ENCODE measurements around the gene ZNF414.
"Not testable (repeated sequence)": the region's sequence is repeated elsewhere in the genome, so short reads cannot be mapped to it uniquely, and the experiment has no call there.

Gene ZNF414

GRCh38 chr19:8557642-8558238 lies 43.8 kb upstream of the ZNF414 start:
- TF ChIP-seq EZH2 (IDR thresholded peaks at IDR 0.05; ENCODE audit: borderline replicate concordance, low read depth, low read length, severe bottlenecking) (no peak), CTCF (IDR thresholded peaks at IDR 0.05; ENCODE audit: borderline replicate concordance, extremely low read depth, low read length, poor library complexity, severe bottlenecking) (no peak)
- peak; percentile 31; the same call in 1 of the 3 replicates for ATAC-seq (ENCODE audit: insufficient read depth, low read depth)
- DNase-seq, result no peak
- no peaks in the 10 kb centered on the region for H3K9me3 ChIP-seq (ENCODE audit: insufficient read depth, low read length, severe bottlenecking)
- H3K4me3 ChIP-seq (ENCODE audit: low read depth in 1 of 2, low read length in 2 of 2), result no peak overlapping the region
- no peaks in the 10 kb centered on the region for H3K36me3 ChIP-seq (ENCODE audit: insufficient read depth, low read length)
- H4K20me1 ChIP-seq (ENCODE audit: insufficient read depth, low read length), result no peaks in the 10 kb centered on the region
- H3K4me1 ChIP-seq (ENCODE audit: insufficient read depth, low read length), result no peaks in the 10 kb centered on the region
- H3K27ac ChIP-seq (ENCODE audit: low read length), result no peak overlapping the region
- no peaks in the 10 kb centered on the region for H3K79me2 ChIP-seq (ENCODE audit: insufficient read depth, low read length)
- no peaks in the 10 kb centered on the region for H3K27me3 ChIP-seq (ENCODE audit: insufficient read depth, low read length, poor library complexity)
- H3K9ac ChIP-seq (ENCODE audit: low read depth, low read length), result no peak overlapping the region
- H3K4me2 ChIP-seq (ENCODE audit: insufficient read depth, low read length), result no peak overlapping the region
- no peak overlapping the region for H2AFZ ChIP-seq (ENCODE audit: low read depth, low read length)

- not testable (repeated sequence) for DNase-seq; H3K27ac ChIP-seq (ENCODE audit: low read length); H3K36me3 ChIP-seq (ENCODE audit: insufficient read depth, low read length); H3K4me2 ChIP-seq (ENCODE audit: insufficient read depth, low read length); H3K4me1 ChIP-seq (ENCODE audit: insufficient read depth, low read length); H3K9me3 ChIP-seq (ENCODE audit: insufficient read depth, low read length, severe bottlenecking); H4K20me1 ChIP-seq (ENCODE audit: insufficient read depth, low read length); ATAC-seq (ENCODE audit: insufficient read depth, low read depth); H3K27me3 ChIP-seq (ENCODE audit: insufficient read depth, low read length, poor library complexity); H2AFZ ChIP-seq (ENCODE audit: low read depth, low read length); H3K9ac ChIP-seq (ENCODE audit: low read depth, low read length); H3K79me2 ChIP-seq (ENCODE audit: insufficient read depth, low read length); H3K4me3 ChIP-seq (ENCODE audit: low read depth in 1 of 2, low read length in 2 of 2)
These were observed 39.8 kb upstream of the ZNF414 start for GRCh38 chr19:8553729-8554128.

GRCh38 chr19:8552810-8553209 lies 38.8 kb upstream of the ZNF414 start:
- DNase-seq, result peak; percentile 39
- H3K79me2 ChIP-seq (ENCODE audit: insufficient read depth, low read length), result no peaks in the 10 kb centered on the region
- no peaks in the 10 kb centered on the region for H3K4me1 ChIP-seq (ENCODE audit: insufficient read depth, low read length)
- H3K27me3 ChIP-seq (ENCODE audit: insufficient read depth, low read length, poor library complexity), result no peaks in the 10 kb centered on the region
- H3K36me3 ChIP-seq (ENCODE audit: insufficient read depth, low read length), result no peaks in the 10 kb centered on the region
- no peak overlapping the region for H3K9ac ChIP-seq (ENCODE audit: low read depth, low read length)
- H3K4me3 ChIP-seq (ENCODE audit: low read depth in 1 of 2, low read length in 2 of 2), result no peak overlapping the region
- peak overlapping the region; percentile 63 for H2AFZ ChIP-seq (ENCODE audit: low read depth, low read length)
- no peak overlapping the region for H3K27ac ChIP-seq (ENCODE audit: low read length)
- TF ChIP-seq EZH2 (IDR thresholded peaks at IDR 0.05; ENCODE audit: borderline replicate concordance, low read depth, low read length, severe bottlenecking) (no peak), CTCF (IDR thresholded peaks at IDR 0.05; ENCODE audit: borderline replicate concordance, extremely low read depth, low read length, poor library complexity, severe bottlenecking) (no peak)
- H3K9me3 ChIP-seq (ENCODE audit: insufficient read depth, low read length, severe bottlenecking), result no peaks in the 10 kb centered on the region
- no peak overlapping the region for H3K4me2 ChIP-seq (ENCODE audit: insufficient read depth, low read length)
- peak; percentile 52; the same call in 2 of the 3 replicates for ATAC-seq (ENCODE audit: insufficient read depth, low read depth)
- no peaks in the 10 kb centered on the region for H4K20me1 ChIP-seq (ENCODE audit: insufficient read depth, low read length)

GRCh38 chr19:8550070-8550469 lies 36.1 kb upstream of the ZNF414 start:
- ATAC-seq (ENCODE audit: insufficient read depth, low read depth), result no peak
- Histone ChIP-seq H3K9ac (ENCODE audit: low read depth, low read length) (no peak overlapping the region), H3K4me1 (ENCODE audit: insufficient read depth, low read length) (no peaks in the 10 kb centered on the region)

More at GRCh38 chr19:8550070-8550469, 36.1 kb upstream of the ZNF414 start:
- no peaks in the 10 kb centered on the region for H3K27me3 ChIP-seq (ENCODE audit: insufficient read depth, low read length, poor library complexity)
- no peak for DNase-seq
- H2AFZ ChIP-seq (ENCODE audit: low read depth, low read length), result no peak overlapping the region
- H3K9me3 ChIP-seq (ENCODE audit: insufficient read depth, low read length, severe bottlenecking), result no peaks in the 10 kb centered on the region
- H3K36me3 ChIP-seq (ENCODE audit: insufficient read depth, low read length), result no peaks in the 10 kb centered on the region
- no peak for TF ChIP-seq CTCF (IDR thresholded peaks at IDR 0.05; ENCODE audit: borderline replicate concordance, extremely low read depth, low read length, poor library complexity, severe bottlenecking)
- TF ChIP-seq EZH2 (IDR thresholded peaks at IDR 0.05; ENCODE audit: borderline replicate concordance, low read depth, low read length, severe bottlenecking), result no peak
- H3K27ac ChIP-seq (ENCODE audit: low read length), result no peak overlapping the region
- H3K4me3 ChIP-seq (ENCODE audit: low read depth in 1 of 2, low read length in 2 of 2), result no peak overlapping the region
- no peaks in the 10 kb centered on the region for H4K20me1 ChIP-seq (ENCODE audit: insufficient read depth, low read length)
- no peaks in the 10 kb centered on the region for H3K79me2 ChIP-seq (ENCODE audit: insufficient read depth, low read length)
- H3K4me2 ChIP-seq (ENCODE audit: insufficient read depth, low read length), result no peak overlapping the region
